Upper lobe of left lung (tissue), 6 donors: ENCODE measurements around the gene GRID1. TPM values are rescaled to one million over a fixed set of nuclear protein-coding genes. Genes with fewer than 3 reads are reported as not detected.

Experiments
- ATAC-seq, 2 donors: fragments of 200-7000 bp; cut with Tn5 transposase; one replicate each; pipeline ENCODE4 v1.9.1; 2022; ENCODE audit warnings: mild to moderate bottlenecking in 2 of 2, moderate library complexity in 2 of 2; ENCODE audit not compliant: low FRiP score in 2 of 2
- DNase-seq, 2 donors: peaks; one replicate each; pipeline ENCODE4 v3.0.0-alpha.2; 2019 to 2020
- H3K27ac ChIP-seq, 4 donors: fragments of 200-600 bp; sonication (generic); one replicate each; pipeline ENCODE4 v1.5.1; 2016 to 2019
- H3K27me3 ChIP-seq, 4 donors: fragments of 200-600 bp; sonication (generic); one replicate each; pipeline ENCODE4 v1.5.1; 2017 to 2019
- H3K36me3 ChIP-seq, 4 donors: fragments of 200-600 bp; sonication (generic); one replicate each; pipeline ENCODE4 v1.5.1; 2016 to 2019
- H3K4me1 ChIP-seq, 4 donors: fragments of 200-600 bp; sonication (generic); one replicate each; pipeline ENCODE4 v1.5.1; 2018 to 2019
- H3K4me3 ChIP-seq, 4 donors: fragments of 200-600 bp; sonication (generic); one replicate each; pipeline ENCODE4 v1.5.1; 2017 to 2019; ENCODE audit warnings: mild to moderate bottlenecking in 2 of 4, moderate library complexity in 1 of 4
- H3K9me3 ChIP-seq, 4 donors: fragments of 200-600 bp; sonication (generic); one replicate each; pipeline ENCODE4 v1.5.1; 2018 to 2019
- CTCF ChIP-seq, 6 experiments: fragments of 450-650 bp in 4 of 6; fragments of 200-600 bp in 2 of 6; sonication (generic) in 2 of 6; IDR thresholded peaks; one replicate each; pipeline ENCODE4 v1.5.1; 2016 to 2019; ENCODE audit warnings: antibody characterized with exemption in 6 of 6
- EP300 ChIP-seq, 4 donors: sonication (generic); formaldehyde crosslinking; IDR thresholded peaks; one replicate each; pipeline ENCODE4 v1.5.1; 2017; ENCODE audit warnings: antibody characterized with exemption in 4 of 4, control low read depth in 2 of 4
- POLR2A ChIP-seq, 4 donors: fragments of 450-650 bp; IDR thresholded peaks; one replicate each; pipeline ENCODE4 v1.5.1; 2016 to 2017; ENCODE audit warnings: antibody characterized with exemption in 4 of 4, mild to moderate bottlenecking in 2 of 4
- POLR2AphosphoS5 ChIP-seq, 2 donors: sonication (generic); formaldehyde crosslinking; IDR thresholded peaks; one replicate each; pipeline ENCODE4 v1.5.1; 2017; ENCODE audit warnings: antibody characterized with exemption in 2 of 2
- WGBS, 2 donors: methylation state at CpG; one replicate each; pipeline ENCODE4 v1.1.5; 2017 to 2018; 5-methylcytosine and 5-hydroxymethylcytosine counted together
- total RNA-seq, 6 donors: library from RNA; depleted of rRNA in 4 of 6; stranded (reverse); fragments of >200 nt in 4 of 6; gene quantifications; one replicate each; pipeline versions ENCODE4 v1.1.0 to v1.2.1, GENCODE V29; 2016 to 2021
- donor health status: DM: no; HTN: no; CAD: no; lungs with moderate emphysema.
- donor health status: DM: no; HTN: yes; CAD: no; lungs with severe emphysema.

The GRID1 gene
- total RNA-seq, 6 donors from 2014 or later: 1.5 to 5.2 (median 3.2) TPM

GRCh38 chr10:86251426-86251825 lies 115.2 kb downstream of the GRID1 start:
- peak in 1 of 2 donors; percentile 8 for DNase-seq
- no peak for ATAC-seq
- no peak overlapping the region for H3K4me3 ChIP-seq

GRCh38 chr10:86250399-86250798 lies 116.2 kb downstream of the GRID1 start:
- no peaks in the 10 kb centered on the region for H3K4me1 ChIP-seq
- H3K4me3 ChIP-seq: no peak overlapping the region
- H3K27me3 ChIP-seq: no peaks in the 10 kb centered on the region
- no peak for ATAC-seq
- peaks cover 0 to 5% (median 0%) of the 10 kb centered on the region in 4 donors for H3K9me3 ChIP-seq
- no peak overlapping the region for H3K27ac ChIP-seq
- no peak for TF ChIP-seq CTCF (IDR thresholded peaks at IDR 0.05)
- TF ChIP-seq EP300 (IDR thresholded peaks at IDR 0.05): no peak
- no peak for TF ChIP-seq POLR2A (IDR thresholded peaks at IDR 0.05)
- no peak for TF ChIP-seq POLR2AphosphoS5 (IDR thresholded peaks at IDR 0.05)
- no peaks in the 10 kb centered on the region for H3K36me3 ChIP-seq
- peak; percentile 5 to 72 for DNase-seq
- 97% methylated on average over 12 of the region's 15 CpGs; no CpG with 5 or more reads in 1 of the 2 donors for WGBS, 2 donors

More at GRCh38 chr10:86251426-86251825, 115.2 kb downstream of the GRID1 start:
- Histone ChIP-seq H3K9me3 (peaks cover 0 to 5% (median 0%) of the 10 kb centered on the region in 4 donors), H3K4me1 (no peaks in the 10 kb centered on the region), H3K27me3 (no peaks in the 10 kb centered on the region), H3K27ac (no peak overlapping the region), H3K36me3 (no peaks in the 10 kb centered on the region)
- WGBS, 2 donors: 69 to 73% methylated on average over 2 of the region's 2 CpGs
- TF ChIP-seq POLR2AphosphoS5 (IDR thresholded peaks at IDR 0.05) (no peak), EP300 (IDR thresholded peaks at IDR 0.05) (no peak), POLR2A (IDR thresholded peaks at IDR 0.05) (no peak), CTCF (IDR thresholded peaks at IDR 0.05) (no peak)

GRCh38 chr10:86249794-86250193 lies 116.8 kb downstream of the GRID1 start:
- Histone ChIP-seq H3K27ac (no peak overlapping the region), H3K36me3 (no peaks in the 10 kb centered on the region), H3K27me3 (no peaks in the 10 kb centered on the region), H3K9me3 (peaks cover 0 to 5% (median 0%) of the 10 kb centered on the region in 4 donors), H3K4me3 (no peak overlapping the region), H3K4me1 (no peaks in the 10 kb centered on the region)
- TF ChIP-seq EP300 (IDR thresholded peaks at IDR 0.05): no peak
- TF ChIP-seq POLR2A (IDR thresholded peaks at IDR 0.05): no peak
- no peak for TF ChIP-seq POLR2AphosphoS5 (IDR thresholded peaks at IDR 0.05)
- ATAC-seq: no peak
- no peak for DNase-seq

GRCh38 chr10:86248062-86248461 lies 118.5 kb downstream of the GRID1 start:
- Histone ChIP-seq H3K9me3 (peaks cover 0 to 5% (median 0%) of the 10 kb centered on the region in 4 donors), H3K27ac (no peak overlapping the region), H3K27me3 (no peaks in the 10 kb centered on the region), H3K4me1 (no peaks in the 10 kb centered on the region), H3K4me3 (no peak overlapping the region), H3K36me3 (no peaks in the 10 kb centered on the region)
- ATAC-seq: no peak
- WGBS, 2 donors: 86 to 87% methylated on average over 5 of the region's 5 CpGs
- DNase-seq: no peak
- TF ChIP-seq POLR2AphosphoS5 (IDR thresholded peaks at IDR 0.05): no peak
- no peak for TF ChIP-seq POLR2A (IDR thresholded peaks at IDR 0.05)
- TF ChIP-seq CTCF (IDR thresholded peaks at IDR 0.05): no peak
- TF ChIP-seq EP300 (IDR thresholded peaks at IDR 0.05): no peak

- H3K27ac ChIP-seq: no peak overlapping the region
- DNase-seq: no peak
- no peak for TF ChIP-seq CTCF (IDR thresholded peaks at IDR 0.05)
- TF ChIP-seq POLR2AphosphoS5 (IDR thresholded peaks at IDR 0.05): no peak
- TF ChIP-seq EP300 (IDR thresholded peaks at IDR 0.05): no peak
- no peak for TF ChIP-seq POLR2A (IDR thresholded peaks at IDR 0.05)
- WGBS, 2 donors: 78 to 94% methylated on average over 1 of the region's 1 CpG
- no peaks in the 10 kb centered on the region for H3K36me3 ChIP-seq
- H3K4me3 ChIP-seq: no peak overlapping the region
- no peaks in the 10 kb centered on the region for H3K27me3 ChIP-seq
- no peak for ATAC-seq
- H3K9me3 ChIP-seq: peaks cover 0 to 5% (median 0%) of the 10 kb centered on the region in 4 donors
- no peaks in the 10 kb centered on the region for H3K4me1 ChIP-seq
These were observed 119.0 kb downstream of the GRID1 start for GRCh38 chr10:86247588-86247987.
